GM12874 (cell line): ENCODE results near the gene ZNF687.

ENCODE experiments used
- TF ChIP-seq, protein P1 (sequence below): IDR thresholded peaks from 2 replicates; pipeline ENCODE4 v1.5.1; 2011; ENCODE audit warnings: low read depth, mild to moderate bottlenecking, control low read depth, low read length, moderate library complexity; ENCODE audit not compliant: insufficient read depth

ZNF687 gene

DNA sequence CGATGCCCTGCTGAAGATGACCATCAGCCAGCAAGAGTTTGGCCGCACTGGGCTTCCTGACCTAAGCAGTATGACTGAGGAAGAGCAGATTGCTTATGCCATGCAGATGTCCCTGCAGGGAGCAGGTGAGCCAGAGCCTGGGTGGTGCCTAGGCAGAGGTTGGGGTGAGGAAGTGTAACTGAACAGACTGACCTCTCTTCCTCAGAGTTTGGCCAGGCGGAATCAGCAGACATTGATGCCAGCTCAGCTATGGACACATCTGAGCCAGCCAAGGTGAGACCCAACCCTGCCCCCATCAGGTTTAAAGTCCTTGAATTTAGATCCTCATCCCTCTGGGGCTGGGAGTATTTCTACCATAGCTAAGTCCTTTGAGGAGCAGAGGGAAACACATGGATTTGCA, 15.8 kb upstream of the ZNF687 start:
- TF ChIP-seq, protein P1, sequence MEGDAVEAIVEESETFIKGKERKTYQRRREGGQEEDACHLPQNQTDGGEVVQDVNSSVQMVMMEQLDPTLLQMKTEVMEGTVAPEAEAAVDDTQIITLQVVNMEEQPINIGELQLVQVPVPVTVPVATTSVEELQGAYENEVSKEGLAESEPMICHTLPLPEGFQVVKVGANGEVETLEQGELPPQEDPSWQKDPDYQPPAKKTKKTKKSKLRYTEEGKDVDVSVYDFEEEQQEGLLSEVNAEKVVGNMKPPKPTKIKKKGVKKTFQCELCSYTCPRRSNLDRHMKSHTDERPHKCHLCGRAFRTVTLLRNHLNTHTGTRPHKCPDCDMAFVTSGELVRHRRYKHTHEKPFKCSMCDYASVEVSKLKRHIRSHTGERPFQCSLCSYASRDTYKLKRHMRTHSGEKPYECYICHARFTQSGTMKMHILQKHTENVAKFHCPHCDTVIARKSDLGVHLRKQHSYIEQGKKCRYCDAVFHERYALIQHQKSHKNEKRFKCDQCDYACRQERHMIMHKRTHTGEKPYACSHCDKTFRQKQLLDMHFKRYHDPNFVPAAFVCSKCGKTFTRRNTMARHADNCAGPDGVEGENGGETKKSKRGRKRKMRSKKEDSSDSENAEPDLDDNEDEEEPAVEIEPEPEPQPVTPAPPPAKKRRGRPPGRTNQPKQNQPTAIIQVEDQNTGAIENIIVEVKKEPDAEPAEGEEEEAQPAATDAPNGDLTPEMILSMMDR = no peak

DNA sequence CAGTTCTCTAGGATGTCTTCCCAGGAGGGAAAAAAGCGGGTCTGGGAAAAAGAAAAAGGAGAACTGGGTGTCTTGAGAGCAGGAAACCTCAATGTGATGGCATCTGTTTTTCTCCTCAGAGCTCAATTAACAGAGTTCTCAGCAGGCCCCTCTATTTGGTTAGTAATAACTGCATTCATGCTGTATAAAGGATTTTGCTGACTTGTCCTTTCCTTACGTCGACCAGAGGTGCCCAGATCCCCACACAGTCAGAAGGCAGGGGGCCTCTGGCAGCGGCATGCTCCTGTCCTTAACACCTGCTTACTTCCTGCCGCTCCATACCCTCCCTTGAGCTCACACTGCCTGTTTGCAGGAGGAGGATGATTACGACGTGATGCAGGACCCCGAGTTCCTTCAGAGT, 15.3 kb upstream of the ZNF687 start:
- TF ChIP-seq, protein P1 = no peak

DNA sequence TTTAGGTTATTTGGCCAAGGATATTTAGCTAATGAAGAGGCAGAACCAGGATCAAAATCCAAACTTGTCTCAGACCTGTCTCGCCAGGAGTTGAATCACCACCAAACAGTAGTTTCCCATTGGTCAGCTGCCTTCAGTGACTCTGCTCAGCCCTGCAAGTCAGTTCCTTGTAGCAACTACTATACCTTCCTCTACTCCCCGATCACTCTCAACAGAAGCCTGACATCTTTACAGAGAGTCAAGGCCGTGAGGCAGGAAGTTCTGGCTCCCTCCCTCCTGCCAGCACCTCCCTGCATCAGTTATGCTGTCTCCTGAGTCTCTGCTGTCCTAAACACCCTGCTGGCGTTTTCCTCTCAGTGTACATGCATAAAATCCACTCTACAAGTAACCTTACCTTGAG, 14.3 kb upstream of the ZNF687 start:
- TF ChIP-seq, protein P1 = no peak

DNA sequence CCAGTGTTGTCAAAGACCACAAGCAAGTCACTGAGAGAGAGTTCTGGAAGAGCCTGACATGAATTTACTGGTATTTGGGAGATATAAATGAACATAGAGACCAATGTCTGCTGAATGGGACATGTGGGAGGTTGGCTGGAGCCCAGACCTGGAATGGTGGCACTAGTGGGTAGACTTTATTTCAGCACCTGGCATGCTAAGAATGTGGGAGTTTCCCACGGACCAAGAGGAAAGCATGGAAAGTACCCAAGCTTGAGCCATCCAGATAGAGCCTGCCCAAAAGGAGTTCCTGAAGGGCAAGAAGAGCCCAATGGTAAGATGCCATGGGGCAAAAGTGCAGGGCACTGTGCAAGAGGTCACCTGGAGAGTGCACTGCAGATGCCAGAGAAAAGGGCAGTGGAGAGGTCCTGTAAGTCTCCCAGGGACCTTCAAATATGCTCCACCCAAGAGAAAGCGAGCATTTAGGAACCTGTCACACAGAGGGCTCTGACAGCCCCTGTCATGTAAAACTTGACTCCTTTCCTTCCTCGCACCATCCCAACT, 8.1 kb upstream of the ZNF687 start:
- TF ChIP-seq, protein P1 = no peak

DNA sequence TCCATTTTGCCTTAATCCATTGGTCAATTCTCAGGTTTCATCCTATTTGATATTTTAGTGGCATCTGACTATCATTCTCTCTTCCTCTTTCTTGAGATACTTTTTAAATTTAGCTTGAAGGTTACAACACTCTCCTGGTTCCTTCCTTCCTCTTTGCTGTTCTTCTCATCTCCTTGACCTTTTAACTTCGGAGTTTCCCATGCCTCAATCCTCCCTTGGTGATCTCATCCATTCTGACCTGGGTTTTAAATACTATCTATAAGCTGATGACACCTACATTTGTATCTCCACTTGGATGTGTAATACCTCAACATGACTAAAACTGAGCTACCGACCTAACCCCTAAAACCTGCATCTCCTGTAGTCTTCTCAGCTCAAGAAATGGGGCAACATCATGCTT, 4.8 kb upstream of the ZNF687 start:
- TF ChIP-seq, protein P1 = no peak

DNA sequence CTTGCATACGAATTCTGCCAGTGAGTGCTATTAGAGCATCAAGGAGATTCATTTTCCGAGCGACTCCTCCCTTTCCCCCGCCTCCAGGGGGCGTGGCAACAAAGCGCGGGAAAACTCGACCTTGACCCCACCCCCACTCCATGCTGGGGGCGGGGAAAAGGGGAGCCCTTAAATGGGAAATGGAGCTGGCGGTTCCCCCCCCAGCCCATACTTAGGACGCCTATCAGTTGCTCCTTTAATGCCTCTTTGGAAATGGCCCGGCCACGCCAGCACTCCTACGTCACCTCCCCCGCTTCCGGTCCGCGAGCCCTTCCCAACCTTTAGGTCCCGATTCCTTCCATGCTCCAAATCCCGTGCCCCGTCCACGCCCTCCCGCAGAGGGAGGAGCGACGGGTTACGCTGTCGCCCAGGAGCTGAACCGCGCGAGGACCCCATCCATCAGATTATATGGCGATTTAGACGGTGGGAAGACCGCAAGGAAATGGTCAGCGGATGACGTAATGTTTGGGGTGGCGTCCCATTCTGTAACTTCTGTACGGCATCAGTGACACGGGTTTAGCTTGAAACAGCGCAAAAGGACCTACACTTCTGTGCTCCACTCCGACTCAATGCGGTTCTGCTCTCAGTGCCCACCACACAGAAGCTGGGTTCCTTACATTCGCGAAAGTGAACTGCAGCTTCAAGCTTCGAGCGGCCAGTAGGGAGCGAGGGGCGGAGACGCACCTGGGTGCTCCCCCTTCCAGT, 702 bp upstream of the ZNF687 start:
- TF ChIP-seq, protein P1 = no peak

DNA sequence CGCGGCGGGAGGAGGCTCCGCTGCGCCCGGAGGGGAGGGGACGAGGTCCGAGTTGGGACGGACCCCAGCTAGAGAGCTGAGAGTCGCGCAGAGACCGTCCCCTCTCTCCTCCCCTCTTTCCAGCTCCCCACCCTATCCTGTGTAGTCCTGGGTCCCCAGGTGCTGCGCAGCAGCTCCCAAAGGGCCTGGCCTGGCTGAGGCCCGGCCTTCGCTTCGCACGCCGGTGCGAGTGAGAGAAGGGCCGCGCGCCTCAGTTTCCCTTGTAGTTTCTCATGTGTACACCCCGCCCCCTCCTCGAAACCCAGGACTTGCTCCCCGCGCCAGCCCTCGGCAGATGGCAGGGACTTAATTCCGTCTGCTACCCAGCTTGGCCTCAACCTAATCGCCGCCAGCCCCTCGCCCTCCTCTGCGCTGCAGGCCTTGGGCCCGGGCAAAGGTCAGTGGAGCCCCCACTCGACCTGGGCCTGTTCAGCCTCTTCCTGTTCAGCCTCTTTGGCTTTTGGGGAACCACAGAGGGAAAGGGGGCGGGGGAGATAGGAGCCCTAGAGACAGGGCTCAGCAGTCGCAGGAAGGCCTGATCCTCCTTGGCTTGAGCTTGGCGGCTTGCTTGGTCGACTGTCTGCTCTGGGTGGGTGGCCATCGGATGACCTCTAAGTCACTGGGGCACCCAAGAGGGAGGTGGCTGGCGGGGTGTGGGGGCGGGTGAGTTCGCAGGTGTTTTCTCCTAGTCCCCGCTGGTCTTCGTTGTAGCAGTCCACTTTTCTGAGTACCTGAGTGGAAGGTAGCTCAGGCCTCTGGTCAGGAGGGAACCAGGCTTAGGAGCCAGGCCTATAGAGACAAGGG, 1.0 kb downstream of the ZNF687 start:
- TF ChIP-seq, protein P1 = no peak
